Neural cell (in vitro differentiated cells): Measurements from ENCODE around the gene LBR. TPM values are rescaled to one million over a fixed set of nuclear protein-coding genes. Genes with fewer than 3 reads are reported as not detected.

Experiments used
- H2AFZ ChIP-seq: fragments of 200-600, 300-800 bp; sonication (generic), shearing (Covaris generic); 2 replicates; pipeline ENCODE4 v1.6.0; 2014; ENCODE audit warnings: low read depth, mild to moderate bottlenecking, antibody characterized with exemption, low read length, moderate library complexity
- H3F3A ChIP-seq: fragments of 200-600 bp; shearing (Covaris generic); 2 replicates; pipeline ENCODE4 v1.6.1; 2016; ENCODE audit warnings: mild to moderate bottlenecking, moderate library complexity, mixed read lengths, antibody characterized with exemption, low read length; ENCODE audit not compliant: insufficient read depth, poor library complexity, severe bottlenecking
- H3K27ac ChIP-seq: fragments of 200-600, 300-800 bp; sonication (generic), shearing (Covaris generic); 2 replicates; pipeline ENCODE4 v1.5.1; 2014; ENCODE audit warnings: mild to moderate bottlenecking, low read length, moderate library complexity
- H3K27me3 ChIP-seq: fragments of 300-800, 200-600 bp; sonication (generic), shearing (Covaris generic); 2 replicates; pipeline ENCODE4 v1.6.0; 2014; ENCODE audit warnings: mild to moderate bottlenecking, low read depth, low read length, moderate library complexity; ENCODE audit not compliant: insufficient read depth
- H3K36me3 ChIP-seq: fragments of 300-800, 200-600 bp; sonication (generic), shearing (Covaris generic); 2 replicates; pipeline ENCODE4 v1.5.1; 2014; ENCODE audit warnings: mild to moderate bottlenecking, antibody characterized with exemption, low read length, moderate library complexity; ENCODE audit not compliant: insufficient read depth
- H3K4me2 ChIP-seq: fragments of 300-800, 200-600 bp; sonication (generic), shearing (Covaris generic); 2 replicates; pipeline ENCODE4 v1.6.0; 2014; ENCODE audit warnings: mild to moderate bottlenecking, low read length
- H3K4me3 ChIP-seq: fragments of 300-800, 200-600 bp; sonication (generic), shearing (Covaris generic); 2 replicates; pipeline ENCODE4 v1.5.1; 2014; ENCODE audit warnings: mild to moderate bottlenecking, low read length, moderate library complexity
- H3K79me2 ChIP-seq: fragments of 200-600 bp; shearing (Covaris generic); replicated peaks from 2 replicates; pipeline ENCODE4 v1.6.0; 2014; ENCODE audit warnings: mild to moderate bottlenecking, low read length, moderate library complexity; ENCODE audit not compliant: insufficient read depth
- H3K9ac ChIP-seq: fragments of 300-800, 200-600 bp; sonication (generic), shearing (Covaris generic); 2 replicates; pipeline ENCODE4 v1.6.1; 2016; ENCODE audit warnings: mild to moderate bottlenecking, low read length, mixed read lengths
- H3K9me2 ChIP-seq: fragments of 200-600 bp; shearing (Covaris generic); 2 replicates; pipeline ENCODE4 v1.6.1; 2016; ENCODE audit warnings: mild to moderate bottlenecking, low read length, mixed read lengths; ENCODE audit not compliant: insufficient read depth
- H3K9me3 ChIP-seq: fragments of 200-600, 300-800 bp; sonication (generic), shearing (Covaris generic); 2 replicates; pipeline ENCODE4 v1.6.1; 2016; ENCODE audit warnings: mild to moderate bottlenecking, mixed run types, low read length, moderate library complexity, mixed read lengths
- H4K20me1 ChIP-seq: fragments of 200-600 bp; shearing (Covaris generic); 2 replicates; pipeline ENCODE4 v1.6.1; 2016; ENCODE audit warnings: mild to moderate bottlenecking, mixed run types; ENCODE audit not compliant: insufficient read depth
- CTCF ChIP-seq: fragments of 450-650 bp; IDR thresholded peaks from 2 replicates; pipeline ENCODE4 v1.5.1; 2014; ENCODE audit warnings: antibody characterized with exemption, mild to moderate bottlenecking, moderate library complexity; ENCODE audit not compliant: poor library complexity, severe bottlenecking
- EP300 ChIP-seq: fragments of 450-650 bp; conservative IDR thresholded peaks from 2 replicates; pipeline ENCODE4 v1.6.1; 2014; ENCODE audit warnings: antibody characterized with exemption, mild to moderate bottlenecking, moderate library complexity; ENCODE audit not compliant: poor library complexity, severe bottlenecking
- EZH2 ChIP-seq: fragments of 200-600, 300-800 bp; shearing (Covaris generic), sonication (generic); IDR thresholded peaks from 2 replicates; pipeline ENCODE4 v1.6.1; 2014; ENCODE audit warnings: antibody characterized with exemption, low read length, borderline replicate concordance, mild to moderate bottlenecking; ENCODE audit not compliant: insufficient read depth, poor library complexity, severe bottlenecking
- MXI1 ChIP-seq: fragments of 450-650 bp; conservative IDR thresholded peaks from 2 replicates; pipeline ENCODE4 v1.6.1; 2014; ENCODE audit warnings: antibody characterized with exemption, mild to moderate bottlenecking; ENCODE audit not compliant: poor library complexity, severe bottlenecking
- POLR2AphosphoS5 ChIP-seq: IDR thresholded peaks from 2 replicates; pipeline ENCODE4 v1.6.1; 2012
- RAD21 ChIP-seq: fragments of 450-650 bp; conservative IDR thresholded peaks from 2 replicates; pipeline ENCODE4 v1.6.1; 2014; ENCODE audit warnings: antibody characterized with exemption, mild to moderate bottlenecking, moderate library complexity
- REST ChIP-seq: IDR thresholded peaks from 2 replicates; pipeline ENCODE4 v1.6.1; 2012; ENCODE audit warnings: borderline replicate concordance
- SMC3 ChIP-seq: fragments of 450-650 bp; conservative IDR thresholded peaks from 2 replicates; pipeline ENCODE4 v1.6.1; 2014; ENCODE audit warnings: antibody characterized with exemption, mild to moderate bottlenecking, moderate library complexity; ENCODE audit not compliant: poor library complexity
- TAF1 ChIP-seq: IDR thresholded peaks from 2 replicates; pipeline ENCODE4 v1.6.1; 2012; ENCODE audit warnings: low read depth
- polyA plus RNA-seq: library from polyadenylated mRNA; depleted of rRNA; stranded (reverse); fragments of >200 nt; gene quantifications from 2 replicates; pipeline ENCODE4 v1.2.3, GENCODE V29; 2014

Gene LBR
- polyA plus RNA-seq, 1 donor from 2014 or later = 156 TPM

- Histone ChIP-seq H3K36me3 (peaks cover 15% of the 10 kb centered on the region), H4K20me1 (peaks cover 3% of the 10 kb centered on the region), H3K27me3 (no peaks in the 10 kb centered on the region), H3K79me2 (no peaks in the 10 kb centered on the region), H3K9me3 (no peaks in the 10 kb centered on the region), H3F3A (no peaks in the 10 kb centered on the region), H3K9ac (no peak overlapping the region), H3K27ac (no peak overlapping the region), H3K4me3 (no peak overlapping the region), H3K4me2 (no peak overlapping the region), H3K9me2 (no peaks in the 10 kb centered on the region), H2AFZ (no peak overlapping the region)
- TF ChIP-seq POLR2AphosphoS5 = no peak
- TF ChIP-seq MXI1 = no peak
- no peak for TF ChIP-seq EP300
- TF ChIP-seq RAD21 = no peak
- no peak for TF ChIP-seq EZH2
- no peak for TF ChIP-seq CTCF
- no peak for TF ChIP-seq REST
- TF ChIP-seq SMC3 = no peak
- TF ChIP-seq TAF1 = no peak
Measured at GRCh38 chr1:225400968-225401367, 26.9 kb downstream of the LBR start.

GRCh38 chr1:225396357-225396756 is 31.5 kb downstream of the LBR start:
- H3K9ac ChIP-seq = no peak overlapping the region
- H3K27me3 ChIP-seq = no peaks in the 10 kb centered on the region
- no peak overlapping the region for H3K4me2 ChIP-seq
- H3K9me3 ChIP-seq = no peaks in the 10 kb centered on the region
- peaks cover 12% of the 10 kb centered on the region for H3K36me3 ChIP-seq
- H3K79me2 ChIP-seq = no peaks in the 10 kb centered on the region
- no peak overlapping the region for H3K27ac ChIP-seq
- no peak overlapping the region for H3K4me3 ChIP-seq
- no peaks in the 10 kb centered on the region for H3F3A ChIP-seq
- H3K9me2 ChIP-seq = no peaks in the 10 kb centered on the region
- no peak for TF ChIP-seq EZH2
- H4K20me1 ChIP-seq = no peaks in the 10 kb centered on the region
- H2AFZ ChIP-seq = no peak overlapping the region

GRCh38 chr1:225389843-225390242 is 38.0 kb downstream of the LBR start:
- Histone ChIP-seq H3K9me3 (no peaks in the 10 kb centered on the region), H3K9me2 (no peaks in the 10 kb centered on the region), H3K36me3 (peaks cover 4% of the 10 kb centered on the region), H3K79me2 (no peaks in the 10 kb centered on the region), H2AFZ (no peak overlapping the region), H3K27me3 (no peaks in the 10 kb centered on the region), H3K9ac (no peak overlapping the region), H3K4me2 (no peak overlapping the region), H4K20me1 (no peaks in the 10 kb centered on the region), H3K4me3 (no peak overlapping the region), H3F3A (no peaks in the 10 kb centered on the region), H3K27ac (no peak overlapping the region)
- TF ChIP-seq MXI1 (no peak), POLR2AphosphoS5 (no peak), TAF1 (no peak), EZH2 (no peak), CTCF (no peak), RAD21 (no peak), SMC3 (no peak), EP300 (no peak), REST (no peak)
